Activated CD8-positive, alpha-beta memory T cell treated with anti-CD3 and anti-CD28 coated beads, Interleukin-2, amount 50 U/mL, for 24 hours (primary cell): ENCODE data around the gene BABAM2.
"Not testable (repeated sequence)": the region's sequence is repeated elsewhere in the genome, so short reads cannot be mapped to it uniquely, and the experiment has no call there.

ENCODE experiments used
- DNase-seq: peaks from one replicate; pipeline ENCODE4 v3.0.0-alpha.2; 2020; ENCODE audit errors: extremely low read depth

BABAM2 gene

GRCh38 chr2:27976308-27976707 is 85.8 kb downstream of the BABAM2 start:
- DNase-seq, result no peak

- DNase-seq, result no peak
These were observed 87.3 kb downstream of the BABAM2 start for GRCh38 chr2:27977731-27978312.

DNA sequence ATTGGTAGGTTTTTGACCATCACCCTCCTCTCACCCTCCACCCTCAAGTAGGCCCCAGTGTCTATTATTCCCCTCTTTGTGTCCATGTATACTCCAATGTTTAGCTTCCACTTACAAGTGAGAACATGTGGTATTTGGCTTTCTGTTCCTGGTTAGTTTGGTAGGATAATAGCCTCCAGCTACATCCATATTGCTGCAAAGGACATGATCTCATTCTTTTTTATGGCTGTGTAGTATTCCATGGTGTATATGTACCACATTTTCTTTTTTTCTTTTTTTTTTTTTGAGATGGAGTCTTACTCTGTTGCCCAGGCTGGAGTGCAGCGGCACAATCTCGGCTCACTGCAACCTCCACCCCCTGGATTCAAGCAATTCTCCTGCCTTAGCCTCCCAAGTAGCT is 88.2 kb downstream of the BABAM2 start:
- DNase-seq, result not testable (repeated sequence)

- no peak for DNase-seq
These were observed 89.7 kb downstream of the BABAM2 start for GRCh38 chr2:27980242-27980641.

- no peak for DNase-seq
These were observed 93.6 kb downstream of the BABAM2 start for GRCh38 chr2:27984153-27984552.

GRCh38 chr2:27988306-27988705 is 97.8 kb downstream of the BABAM2 start:
- no peak for DNase-seq

GRCh38 chr2:27988718-27989117 is 98.2 kb downstream of the BABAM2 start:
- no peak for DNase-seq

DNA sequence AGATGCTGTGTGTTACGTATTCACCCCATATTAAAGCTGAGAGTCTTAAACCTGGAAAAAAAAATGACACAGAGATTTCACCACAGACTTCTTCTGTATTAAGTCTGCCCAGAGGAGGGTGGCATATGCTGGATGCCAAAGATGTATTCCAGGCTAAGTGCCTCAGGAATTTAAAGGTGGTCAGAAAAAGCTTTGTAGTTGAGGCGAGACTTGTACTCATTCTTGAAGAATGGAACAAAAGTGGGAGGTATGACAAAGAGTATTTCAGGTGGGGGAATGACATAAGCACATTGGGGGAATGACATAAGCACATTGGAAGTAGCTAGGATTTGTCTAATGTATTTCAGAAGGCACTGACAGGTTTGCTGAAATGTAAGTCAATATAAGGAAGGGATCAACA is 98.6 kb downstream of the BABAM2 start:
- no peak for DNase-seq

DNA sequence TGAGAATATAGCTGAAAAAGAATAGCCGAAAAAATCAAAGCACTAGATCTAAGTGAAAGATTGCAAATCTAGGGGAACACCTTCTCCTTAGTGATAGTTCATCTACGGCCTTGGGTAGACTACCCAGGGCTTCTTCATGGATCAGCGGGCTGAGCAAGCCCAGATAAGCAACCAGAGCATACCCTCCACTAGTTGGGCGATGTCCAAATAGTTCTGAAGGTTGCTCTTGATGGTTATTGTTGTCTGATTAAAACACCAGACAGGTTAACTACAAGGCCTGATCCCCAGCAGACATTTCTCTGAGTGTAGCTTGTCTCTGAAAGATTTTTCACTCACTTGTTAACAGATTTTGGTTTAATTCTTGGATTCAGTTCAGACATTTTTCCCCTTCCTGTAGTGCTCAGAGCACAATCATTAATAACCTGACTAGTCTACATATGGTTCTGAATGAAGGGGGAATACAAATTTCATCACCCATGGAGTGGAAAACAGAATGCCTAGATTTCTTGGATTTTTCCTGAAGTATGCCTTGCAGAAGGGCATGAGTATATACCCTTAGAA is 99.6 kb downstream of the BABAM2 start:
- no peak for DNase-seq

GRCh38 chr2:27991146-27991545 is 100.6 kb downstream of the BABAM2 start:
- no peak for DNase-seq

- DNase-seq, result no peak
These were observed 102.4 kb downstream of the BABAM2 start for GRCh38 chr2:27992787-27993401.

- no peak for DNase-seq
These were observed 102.9 kb downstream of the BABAM2 start for GRCh38 chr2:27993402-27993787.

DNA sequence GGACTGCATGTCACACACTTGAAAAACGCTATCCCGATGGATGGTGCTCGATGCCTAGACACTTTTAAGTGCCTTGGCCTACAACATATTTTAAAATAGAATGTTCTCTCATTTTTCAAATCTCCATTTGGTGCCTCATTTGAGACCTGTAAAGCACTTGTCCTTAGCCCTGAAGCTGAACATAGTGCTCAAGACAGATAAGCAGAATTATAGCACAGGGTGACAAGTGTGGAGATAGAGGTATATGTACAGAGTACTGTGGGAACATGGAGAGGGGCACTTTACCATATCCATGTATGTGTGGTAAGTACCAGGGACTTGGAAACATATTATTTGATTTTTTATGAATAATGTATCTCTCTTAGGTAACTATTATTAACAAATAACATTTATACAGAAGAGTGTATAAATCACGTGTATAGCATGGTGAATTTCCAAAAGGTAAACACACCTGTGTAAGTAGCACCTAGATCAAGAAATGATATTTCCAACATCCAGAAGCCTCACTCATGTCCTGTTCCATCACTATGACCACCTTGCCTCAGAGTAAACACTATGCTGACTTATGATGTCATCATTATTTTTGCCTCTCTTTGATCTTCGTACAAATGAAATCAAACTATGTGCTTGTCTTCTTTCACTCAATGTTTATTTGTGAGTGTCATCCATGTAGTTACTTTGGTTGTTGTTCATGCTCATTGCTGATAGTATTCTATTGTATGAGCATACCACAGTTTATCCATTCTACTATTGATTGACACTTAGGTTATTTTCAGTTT is 103.6 kb downstream of the BABAM2 start:
- no peak for DNase-seq

DNA sequence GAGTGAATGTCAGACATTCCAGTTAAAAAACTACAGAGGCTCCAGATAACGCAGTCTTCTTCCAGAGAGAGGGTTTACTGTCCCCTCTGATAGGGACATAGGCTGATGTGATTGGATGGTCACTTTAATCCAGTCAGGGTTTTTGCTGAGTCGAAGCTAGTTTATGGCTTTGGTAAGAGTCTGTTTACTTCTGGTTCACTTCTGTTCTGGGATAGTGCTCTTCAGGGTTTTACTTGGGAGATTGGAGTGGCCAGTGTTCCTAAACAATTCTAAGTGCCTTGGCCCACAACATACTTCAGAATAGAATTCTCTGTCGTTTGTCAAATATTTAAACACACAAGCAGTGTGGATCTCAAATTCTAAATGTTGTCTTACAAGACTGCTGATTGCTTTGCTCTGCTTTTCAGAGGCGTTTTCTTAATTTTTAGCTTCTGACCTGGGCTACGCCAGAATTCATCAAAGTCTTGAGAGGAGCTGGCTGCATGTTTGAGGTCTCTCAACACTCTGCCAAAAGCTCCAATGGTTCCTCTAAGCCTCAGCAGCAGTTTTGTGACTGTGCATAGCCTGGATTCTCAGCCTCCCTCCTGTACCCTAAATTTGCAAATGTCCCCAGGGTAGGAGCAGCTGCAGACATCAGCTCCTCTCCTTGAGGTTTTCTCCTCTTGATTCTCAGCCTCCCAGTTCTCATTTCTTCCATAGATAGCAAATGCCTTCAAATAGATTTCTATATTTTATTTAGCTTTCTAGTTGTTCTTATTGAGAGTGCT is 105.8 kb downstream of the BABAM2 start:
- no peak for DNase-seq

GRCh38 chr2:28000287-28000686 is 109.8 kb downstream of the BABAM2 start:
- no peak for DNase-seq

GRCh38 chr2:28002181-28002580 is 111.7 kb downstream of the BABAM2 start:
- no peak for DNase-seq

DNA sequence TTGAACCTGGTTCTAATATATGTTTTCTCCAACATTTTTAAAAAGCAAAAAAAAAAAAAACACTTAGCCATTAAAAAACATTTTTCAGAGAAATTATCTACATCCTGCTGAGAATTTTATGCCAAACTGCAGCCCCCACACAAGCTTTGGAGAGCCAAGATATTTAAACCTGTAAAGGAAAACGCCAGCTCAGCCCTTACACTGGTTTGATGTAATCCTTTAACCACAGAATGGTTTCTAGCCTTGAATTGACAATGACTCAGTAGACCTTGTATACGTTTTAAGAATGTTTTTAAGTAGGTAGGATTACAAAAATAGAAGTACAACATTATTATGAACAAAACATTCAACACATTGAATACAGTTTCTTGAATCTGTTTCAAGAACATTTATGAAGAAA is 113.6 kb downstream of the BABAM2 start:
- no peak for DNase-seq

GRCh38 chr2:28009732-28010131 is 119.2 kb downstream of the BABAM2 start:
- DNase-seq, result no peak

DNA sequence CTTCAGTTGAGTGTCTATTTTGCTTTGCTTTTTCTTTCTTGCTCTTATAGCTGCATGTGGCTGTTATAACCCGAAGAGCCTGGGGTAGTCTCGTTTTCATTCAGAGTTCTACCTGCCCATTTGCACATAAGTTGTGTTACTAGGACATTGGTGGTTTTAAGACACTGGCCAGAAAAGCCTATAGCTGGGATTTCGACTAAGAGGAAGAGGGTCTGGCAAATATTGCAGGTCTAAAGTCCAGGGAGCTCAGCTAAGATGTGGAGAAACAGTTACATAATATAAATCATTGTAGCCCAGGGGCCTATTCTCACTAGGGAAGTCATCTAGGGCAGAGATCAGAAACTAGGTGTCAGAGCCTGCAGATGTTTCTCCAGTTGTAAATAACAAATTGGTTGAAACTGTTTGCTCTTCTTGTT is 120.8 kb downstream of the BABAM2 start:
- DNase-seq, result no peak

DNA sequence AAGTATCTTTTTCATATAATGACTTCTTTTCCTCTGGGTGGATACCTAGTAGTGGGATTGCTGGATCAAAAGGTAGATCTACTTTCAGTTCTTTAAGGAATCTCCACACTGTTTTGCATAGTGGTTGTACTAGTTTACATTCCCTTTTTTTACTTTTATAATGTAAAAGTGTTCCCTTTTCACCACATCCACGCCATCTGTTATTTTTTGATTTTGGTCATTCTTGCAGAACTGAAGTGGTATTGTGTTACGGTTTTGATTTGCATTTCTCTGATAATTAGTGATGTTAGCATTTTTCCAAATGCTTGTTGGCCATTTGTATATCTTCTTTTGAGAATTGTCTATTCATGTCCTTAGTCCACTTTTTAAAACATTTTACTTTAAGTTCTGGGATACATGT is 127.9 kb downstream of the BABAM2 start:
- DNase-seq, result not testable (repeated sequence)

- DNase-seq, result not testable (repeated sequence)
These were observed 129.0 kb downstream of the BABAM2 start for GRCh38 chr2:28019521-28019920.

DNA sequence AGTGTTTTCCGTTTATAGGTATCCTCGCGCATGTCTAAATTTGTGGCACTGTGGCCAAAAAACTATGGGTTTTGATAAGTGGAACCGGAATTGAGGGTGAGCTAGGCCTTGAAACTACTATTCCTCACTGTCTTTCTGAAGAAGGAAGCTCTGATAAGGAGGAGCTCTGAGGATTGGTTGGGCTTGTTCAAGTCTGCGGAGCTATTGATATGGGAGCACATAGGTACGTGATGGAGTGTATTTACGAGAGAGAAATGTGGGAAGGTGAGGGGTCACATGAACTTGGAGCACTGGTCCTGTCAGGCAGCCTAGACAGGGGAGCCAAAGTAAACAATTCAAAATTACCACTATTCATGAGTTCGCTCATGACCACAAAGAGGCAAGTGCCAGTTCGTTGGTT is 131.4 kb downstream of the BABAM2 start:
- DNase-seq, result no peak
